NCI-H146 treated with DMSO at 0.1 percent for 48 hours (cell line): ENCODE measurements around the gene COPG2.
"Not testable (repeated sequence)": the region's sequence is repeated elsewhere in the genome, so short reads cannot be mapped to it uniquely, and the experiment has no call there.

ENCODE experiments used
- DNase-seq: peaks from one replicate; lab custom pipeline; 2025; ENCODE audit not compliant: unreplicated experiment; lab: John Stamatoyannopoulos, UW

COPG2 gene, protein sequence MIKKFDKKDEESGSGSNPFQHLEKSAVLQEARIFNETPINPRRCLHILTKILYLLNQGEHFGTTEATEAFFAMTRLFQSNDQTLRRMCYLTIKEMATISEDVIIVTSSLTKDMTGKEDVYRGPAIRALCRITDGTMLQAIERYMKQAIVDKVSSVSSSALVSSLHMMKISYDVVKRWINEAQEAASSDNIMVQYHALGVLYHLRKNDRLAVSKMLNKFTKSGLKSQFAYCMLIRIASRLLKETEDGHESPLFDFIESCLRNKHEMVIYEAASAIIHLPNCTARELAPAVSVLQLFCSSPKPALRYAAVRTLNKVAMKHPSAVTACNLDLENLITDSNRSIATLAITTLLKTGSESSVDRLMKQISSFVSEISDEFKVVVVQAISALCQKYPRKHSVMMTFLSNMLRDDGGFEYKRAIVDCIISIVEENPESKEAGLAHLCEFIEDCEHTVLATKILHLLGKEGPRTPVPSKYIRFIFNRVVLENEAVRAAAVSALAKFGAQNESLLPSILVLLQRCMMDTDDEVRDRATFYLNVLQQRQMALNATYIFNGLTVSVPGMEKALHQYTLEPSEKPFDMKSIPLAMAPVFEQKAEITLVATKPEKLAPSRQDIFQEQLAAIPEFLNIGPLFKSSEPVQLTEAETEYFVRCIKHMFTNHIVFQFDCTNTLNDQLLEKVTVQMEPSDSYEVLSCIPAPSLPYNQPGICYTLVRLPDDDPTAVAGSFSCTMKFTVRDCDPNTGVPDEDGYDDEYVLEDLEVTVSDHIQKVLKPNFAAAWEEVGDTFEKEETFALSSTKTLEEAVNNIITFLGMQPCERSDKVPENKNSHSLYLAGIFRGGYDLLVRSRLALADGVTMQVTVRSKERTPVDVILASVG

DNA sequence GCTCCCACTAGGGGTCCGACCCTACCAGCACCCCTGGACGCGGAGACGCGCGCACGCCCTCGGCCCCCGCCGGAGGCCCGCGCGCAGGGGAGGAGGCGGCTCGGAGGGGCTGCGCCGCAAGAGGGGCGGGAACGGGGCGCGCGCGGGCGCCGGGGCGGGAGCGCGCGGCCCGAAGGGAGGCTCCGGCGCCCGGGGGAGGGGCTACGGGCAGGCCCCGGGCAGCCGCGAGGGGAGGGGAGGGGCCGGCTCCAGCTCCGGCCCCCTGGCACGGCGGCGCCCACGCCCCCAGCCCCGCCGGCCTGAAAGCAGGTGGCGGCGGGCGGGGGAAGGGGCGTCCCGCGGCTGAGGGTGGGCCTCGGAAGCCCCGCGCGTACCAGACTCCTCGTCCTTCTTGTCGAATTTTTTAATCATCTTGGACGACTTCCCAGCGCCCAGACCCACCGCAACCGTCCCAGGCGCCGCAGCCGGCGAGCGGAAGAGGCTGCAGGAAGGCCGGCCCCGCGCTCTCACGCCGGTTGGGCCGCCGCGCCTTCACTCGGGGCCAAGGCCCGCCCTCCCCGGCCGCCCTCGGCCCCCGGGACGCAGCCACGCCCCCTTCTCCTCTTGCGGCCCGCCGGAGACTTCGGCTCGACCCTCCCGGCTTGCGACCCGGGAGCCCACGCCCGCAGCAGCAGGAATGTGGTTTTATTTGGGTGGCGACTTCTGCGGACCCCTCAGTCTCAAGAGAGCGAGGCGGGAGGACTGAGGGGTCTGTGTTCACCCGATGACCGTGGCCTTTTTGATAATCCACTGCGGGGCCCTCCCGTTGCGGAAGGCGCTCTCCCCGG lies at the start of gene COPG2:
Gene COPG2, minus strand, starts transcription at position 491 of the 827 bp plus-strand sequence. Its CDS starts 80 bp downstream, at position 411.
- DNase-seq = peak; percentile 63

DNA sequence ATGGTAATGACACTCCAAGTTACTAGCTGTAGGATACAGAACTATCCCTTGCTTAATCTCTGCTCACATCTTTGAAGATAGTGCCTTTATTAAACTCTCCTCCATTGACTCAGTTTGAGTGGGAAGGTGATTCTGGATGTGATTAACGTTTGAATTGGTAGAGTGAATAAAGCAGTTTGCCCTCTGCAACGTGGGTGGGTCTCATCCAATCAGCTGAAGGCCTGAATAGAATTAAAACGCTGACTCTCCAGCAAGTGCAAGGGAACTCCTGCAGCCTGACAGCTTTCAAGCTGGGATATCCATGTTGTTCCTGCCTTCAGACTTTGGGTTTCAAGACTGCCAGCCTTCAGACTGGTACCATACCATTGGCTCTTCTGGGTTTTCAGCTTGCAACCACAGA lies 43.9 kb upstream of the COPG2 start:
- DNase-seq = no peak

DNA sequence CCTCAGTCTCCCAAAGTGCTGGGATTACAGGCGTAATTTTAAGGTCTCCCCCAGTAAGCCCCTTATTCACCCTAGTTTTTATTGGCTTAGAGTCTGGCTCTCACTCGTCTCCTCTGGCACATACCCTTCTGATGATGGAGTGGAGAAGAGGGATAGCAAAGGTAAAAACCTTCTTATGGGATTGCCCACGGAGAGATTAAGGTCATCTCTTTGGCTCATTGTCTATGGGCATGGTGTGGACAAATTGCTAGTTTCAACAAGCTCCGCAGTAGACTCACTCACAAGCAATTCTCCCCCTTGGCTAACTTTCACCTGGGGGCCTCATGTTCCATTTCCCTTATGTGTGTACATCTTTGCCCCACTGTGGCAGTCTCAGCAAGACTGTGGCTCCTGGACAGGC lies 40.2 kb upstream of the COPG2 start:
- DNase-seq = no peak

DNA sequence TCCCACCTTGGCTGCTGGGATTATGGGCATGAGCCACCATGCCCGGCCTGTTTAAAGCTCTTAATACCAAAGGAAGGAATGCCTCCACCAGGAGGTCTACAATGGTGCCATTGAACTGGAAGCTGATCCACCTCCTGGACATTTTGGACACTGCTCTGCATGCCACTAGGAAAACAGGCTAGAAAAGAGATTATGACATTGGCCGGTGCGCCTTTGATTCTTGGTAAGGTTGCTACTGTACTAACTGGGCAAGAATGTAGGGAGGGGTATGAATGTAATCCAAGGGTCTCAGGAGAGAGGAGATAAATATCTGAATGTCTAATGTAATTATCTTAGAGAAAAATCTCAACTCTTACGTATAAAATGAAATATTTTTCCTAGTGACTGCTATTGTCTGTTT lies 39.5 kb upstream of the COPG2 start:
- DNase-seq = no peak

GRCh38 chr7:130703851-130704250 lies 35.3 kb upstream of the COPG2 start:
- DNase-seq = no peak

GRCh38 chr7:130701650-130702049 lies 33.1 kb upstream of the COPG2 start:
- DNase-seq = no peak

DNA sequence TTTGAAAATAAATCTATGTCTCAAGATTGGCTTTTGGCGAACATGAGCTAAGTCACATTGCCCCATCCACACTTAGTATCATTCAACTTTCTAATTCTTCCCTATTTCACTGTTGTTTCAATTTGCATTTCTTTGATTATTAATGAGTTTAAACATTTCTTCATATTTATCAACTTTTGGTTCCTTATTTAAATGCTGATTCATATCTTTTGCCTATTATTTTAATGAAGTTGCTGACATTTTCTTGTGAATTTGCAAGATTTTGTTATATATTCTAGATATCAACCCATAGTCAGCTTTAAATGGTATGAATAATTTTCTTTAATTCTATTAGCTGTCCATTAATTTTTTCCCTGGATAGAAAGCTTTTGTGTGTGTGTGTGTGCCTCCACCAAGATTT lies 32.2 kb upstream of the COPG2 start:
- DNase-seq = no peak

DNA sequence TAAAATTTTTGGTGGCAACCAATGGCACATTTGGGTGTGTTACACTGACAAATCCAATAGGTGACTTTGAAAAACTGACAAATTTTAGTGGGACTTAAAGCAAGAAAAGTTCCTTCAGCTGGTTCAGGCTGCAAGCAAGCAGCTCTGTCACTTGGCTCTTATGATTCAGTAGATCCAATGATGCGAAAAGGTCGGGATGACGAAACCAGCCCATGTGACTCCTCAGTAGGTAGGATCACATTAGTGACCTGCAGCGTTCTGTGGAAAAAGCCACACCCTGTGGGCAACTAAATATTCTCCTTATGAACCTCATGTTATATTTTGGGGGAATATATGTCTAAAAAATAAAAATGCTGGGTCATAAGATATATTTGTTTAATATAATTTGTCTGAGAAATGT lies 31.1 kb upstream of the COPG2 start:
- no peak for DNase-seq

DNA sequence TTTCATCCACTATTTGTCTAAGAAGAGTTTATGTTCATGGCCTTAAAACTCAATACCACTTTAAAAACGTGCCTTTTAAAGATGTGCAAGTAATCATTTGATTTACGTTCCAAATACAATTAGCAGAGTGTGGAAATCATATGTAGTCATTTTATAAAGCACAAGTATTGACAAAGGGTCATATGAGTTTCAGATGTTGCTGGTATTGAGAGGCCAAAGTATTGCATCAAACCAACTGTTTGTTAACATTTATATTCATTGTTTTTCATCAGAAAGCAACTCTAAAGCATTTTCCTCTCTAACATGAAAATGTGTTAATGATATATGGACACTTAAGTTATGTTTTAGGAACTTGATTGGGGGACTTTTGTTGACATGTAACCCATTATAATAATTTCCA lies 29.3 kb upstream of the COPG2 start:
- DNase-seq = no peak

DNA sequence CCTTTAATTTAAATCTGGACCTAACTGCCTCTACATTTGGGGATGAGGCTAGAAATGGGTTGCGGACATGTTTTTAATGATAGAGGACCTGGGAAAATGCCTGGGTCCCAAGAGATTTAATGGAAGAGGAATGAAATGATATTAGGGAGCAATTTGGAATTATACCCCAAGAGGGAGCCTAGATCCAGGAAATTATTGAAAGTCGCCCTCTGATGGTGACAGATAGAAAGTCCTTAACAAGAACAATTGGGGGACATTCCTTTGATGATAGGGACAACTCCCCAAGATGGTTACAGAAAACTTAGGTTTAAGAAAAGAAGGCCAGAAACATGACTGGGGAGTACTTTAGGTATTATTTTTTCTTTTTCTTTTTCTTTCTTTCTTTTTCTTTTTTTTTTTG lies 27.3 kb upstream of the COPG2 start:
- peak; percentile 4 for DNase-seq

DNA sequence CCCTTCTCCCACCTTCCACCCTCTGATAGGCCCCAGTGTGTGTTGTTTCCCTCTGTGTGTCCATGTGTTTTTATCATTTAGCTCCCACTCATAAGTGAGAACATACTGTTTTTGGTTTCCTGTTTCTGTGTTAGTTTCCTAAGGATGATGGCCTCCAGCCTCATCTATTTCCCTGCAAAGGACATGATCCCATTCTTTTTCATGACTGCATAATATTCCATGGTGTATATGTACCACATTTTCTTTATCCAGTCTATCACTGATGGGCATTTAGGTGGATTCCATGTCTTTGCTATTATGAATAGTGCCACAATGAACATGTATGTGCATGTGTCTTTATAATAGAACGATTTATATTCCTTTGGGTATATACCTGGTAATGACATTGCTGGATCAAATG lies 23.8 kb upstream of the COPG2 start:
- not testable (repeated sequence) for DNase-seq

DNA sequence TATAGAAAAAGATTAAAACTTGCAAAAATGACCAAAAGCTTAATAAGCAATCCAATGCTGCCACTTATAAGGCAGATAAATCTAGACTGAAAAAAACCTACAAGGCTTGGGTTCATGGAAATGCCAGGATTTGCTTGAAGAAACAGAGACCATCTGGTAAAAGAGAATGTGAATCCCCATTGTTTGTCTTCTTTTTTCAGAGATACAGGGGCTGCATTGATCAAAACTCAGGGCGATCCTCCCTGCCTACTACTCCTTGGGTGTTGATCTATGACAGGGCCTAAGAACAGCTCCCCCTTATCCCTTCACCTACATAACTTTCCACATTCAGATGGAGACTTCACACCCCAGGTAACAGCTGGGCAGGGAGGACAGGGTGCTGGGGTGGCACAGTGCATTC lies 21.1 kb upstream of the COPG2 start:
- DNase-seq = no peak

- DNase-seq = no peak
Measured at GRCh38 chr7:130683026-130683425, 14.5 kb upstream of the COPG2 start.

- no peak for DNase-seq
Measured at GRCh38 chr7:130674456-130674855, 5.9 kb upstream of the COPG2 start.

GRCh38 chr7:130673066-130673465 lies 4.5 kb upstream of the COPG2 start:
- DNase-seq = no peak

DNA sequence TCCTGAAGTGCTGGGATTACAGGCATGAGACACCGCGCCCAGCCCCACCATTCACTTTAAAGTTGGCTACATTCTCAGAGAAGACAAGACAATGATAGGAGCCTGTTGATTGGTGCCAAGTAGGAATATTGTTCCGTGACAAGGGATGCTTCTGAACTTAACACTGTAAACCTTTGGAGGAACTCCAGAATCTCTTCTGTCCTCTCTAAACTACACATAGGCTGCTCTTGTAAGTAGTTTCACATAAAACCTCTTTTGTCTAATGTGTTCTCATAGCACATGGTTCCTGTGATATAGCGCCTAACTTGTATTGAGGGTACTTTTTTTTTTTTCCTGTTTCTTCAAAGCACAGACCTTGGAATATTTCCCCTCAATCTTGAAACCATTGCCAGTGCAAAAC lies 3.6 kb upstream of the COPG2 start:
- DNase-seq = no peak

DNA sequence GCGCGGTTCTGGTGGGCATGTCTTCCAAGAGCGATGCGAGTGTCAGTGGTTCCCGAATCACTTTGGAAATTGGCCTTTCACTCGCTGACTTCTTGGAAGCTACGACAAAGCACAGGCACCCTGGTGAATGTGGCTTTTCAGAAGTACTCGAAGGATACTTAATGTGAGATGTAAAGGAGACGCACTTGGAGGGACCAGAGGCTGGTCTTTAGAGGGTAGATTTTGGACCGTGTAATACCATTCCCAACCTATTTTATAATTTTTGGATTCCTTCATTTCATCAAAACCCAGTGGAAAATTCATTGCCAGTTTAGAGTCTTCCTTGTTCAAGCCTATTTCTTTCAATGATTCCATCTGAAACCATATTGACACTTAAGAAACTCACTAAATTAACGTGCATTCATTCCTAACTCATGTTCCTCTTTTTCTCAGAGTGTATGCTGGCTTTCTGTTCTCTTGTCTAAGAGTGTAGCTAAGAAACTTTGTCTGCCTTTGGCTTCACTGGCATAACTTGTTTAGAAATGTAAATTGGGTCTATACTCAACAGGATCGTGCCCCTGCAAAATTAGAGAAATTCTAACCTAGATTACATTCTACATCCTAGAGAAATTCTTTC lies 645 bp upstream of the COPG2 start:
- DNase-seq = no peak

GRCh38 chr7:130667593-130668257 lies 823 bp downstream of the COPG2 start:
- DNase-seq = no peak

DNA sequence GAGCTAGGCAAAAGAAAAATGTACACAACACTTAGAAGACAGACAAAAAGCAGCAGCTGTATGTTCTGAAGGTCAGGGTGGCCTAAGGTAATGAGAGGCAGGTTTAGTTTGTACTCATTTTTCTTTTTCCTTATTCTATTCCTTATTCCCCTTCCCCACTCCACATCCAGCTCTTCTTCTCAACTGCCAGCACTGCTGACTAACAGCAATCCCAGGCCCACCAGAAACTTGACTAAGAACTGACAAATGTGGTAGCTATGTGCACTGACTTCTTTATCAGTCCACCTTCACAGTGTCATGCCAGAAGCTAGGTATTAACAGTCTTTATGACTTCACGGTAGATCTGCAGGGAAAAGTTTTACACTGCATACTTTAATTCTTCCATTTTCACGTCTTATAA lies 6.1 kb downstream of the COPG2 start:
- DNase-seq = no peak

GRCh38 chr7:130655286-130655685 lies 13.3 kb downstream of the COPG2 start:
- DNase-seq = no peak
